22Rv1 (cell line): ENCODE data around the gene ST3GAL3.
"Not testable (repeated sequence)": the region's sequence is repeated elsewhere in the genome, so short reads cannot be mapped to it uniquely, and the experiment has no call there.

Experiments used
- H3K27ac ChIP-seq: fragments of 450-650 bp; 2 replicates; pipeline ENCODE4 v1.5.1; 2017
- CTCF ChIP-seq: fragments of 450-650 bp; IDR thresholded peaks from 2 replicates; pipeline ENCODE4 v1.5.1; 2017; ENCODE audit warnings: mild to moderate bottlenecking
- ZFX ChIP-seq: fragments of 450-650 bp; IDR thresholded peaks from 2 replicates; pipeline ENCODE4 v1.6.1; 2017; ENCODE audit warnings: antibody characterized with exemption, borderline replicate concordance

ST3GAL3 gene

GRCh38 chr1:43822040-43822690, 114.8 kb downstream of the ST3GAL3 start:
- TF ChIP-seq CTCF: no peak
- TF ChIP-seq ZFX: no peak

GRCh38 chr1:43824795-43825194, 117.5 kb downstream of the ST3GAL3 start:
- H3K27ac ChIP-seq: no peak overlapping the region
- no peak for TF ChIP-seq ZFX
- TF ChIP-seq CTCF: no peak

More at GRCh38 chr1:43822040-43822690, 114.8 kb downstream of the ST3GAL3 start:
- H3K27ac ChIP-seq: no peak overlapping the region

GRCh38 chr1:43828574-43828973, 121.2 kb downstream of the ST3GAL3 start:
- TF ChIP-seq CTCF (no peak), ZFX (no peak)
- no peak overlapping the region for H3K27ac ChIP-seq

- TF ChIP-seq ZFX (no peak), CTCF (no peak)
- no peak overlapping the region for H3K27ac ChIP-seq
These were observed 123.5 kb downstream of the ST3GAL3 start for GRCh38 chr1:43830802-43831201.

- no peak for TF ChIP-seq CTCF
- TF ChIP-seq ZFX: no peak
- no peak overlapping the region for H3K27ac ChIP-seq
These were observed 124.5 kb downstream of the ST3GAL3 start for GRCh38 chr1:43831851-43832250.

- no peak overlapping the region for H3K27ac ChIP-seq
- TF ChIP-seq CTCF (no peak), ZFX (no peak)
These were observed 124.9 kb downstream of the ST3GAL3 start for GRCh38 chr1:43832255-43832654.

GRCh38 chr1:43832998-43833397, 125.7 kb downstream of the ST3GAL3 start:
- TF ChIP-seq ZFX: no peak
- no peak for TF ChIP-seq CTCF
- no peak overlapping the region for H3K27ac ChIP-seq

- H3K27ac ChIP-seq: not testable (repeated sequence)
These were observed 126.6 kb downstream of the ST3GAL3 start for GRCh38 chr1:43833902-43834279.
